Thyroid gland (tissue), 4 donors: ENCODE results near the gene FBRSL1. TPM values are rescaled to one million over a fixed set of nuclear protein-coding genes. Genes with fewer than 3 reads are reported as not detected.

Experiments
- DNase-seq, 2 donors: peaks; one replicate each; pipeline ENCODE4 v3.0.0-alpha.2; 2019
- H3K27ac ChIP-seq, 3 donors: fragments of 200-600 bp; sonication (generic); 1 replicate in 2 of 3; 2 replicates in 1 of 3; pipeline ENCODE4 v1.5.1; 2016 to 2019; ENCODE audit warnings: mild to moderate bottlenecking in 1 of 3, moderate library complexity in 1 of 3
- H3K27me3 ChIP-seq: fragments of 200-600 bp; sonication (generic); one replicate; pipeline ENCODE4 v1.5.1; 2019
- H3K36me3 ChIP-seq, 2 donors: fragments of 200-600 bp; sonication (generic); one replicate each; pipeline ENCODE4 v1.5.1; 2016 to 2019
- H3K4me1 ChIP-seq, 2 donors: fragments of 200-600 bp; sonication (generic); one replicate each; pipeline ENCODE4 v1.5.1; 2017 to 2019
- H3K4me3 ChIP-seq, 3 donors: fragments of 200-600 bp; sonication (generic); replicated peaks in 1 of 3; 1 replicate in 2 of 3; 2 replicates in 1 of 3; pipeline ENCODE4 v1.5.1; 2016; ENCODE audit warnings: mild to moderate bottlenecking in 1 of 3
- H3K9me3 ChIP-seq: fragments of 200-600 bp; sonication (generic); one replicate; pipeline ENCODE4 v1.5.1; 2017
- POLR2A ChIP-seq, 2 donors: fragments of 450-650 bp; IDR thresholded peaks; one replicate each; pipeline ENCODE4 v1.6.1; 2017; ENCODE audit warnings: antibody characterized with exemption in 2 of 2, mild to moderate bottlenecking in 2 of 2, moderate library complexity in 1 of 2
- WGBS, 2 donors: methylation state at CpG; one replicate each; pipeline ENCODE4 v1.1.5; 2017; 5-methylcytosine and 5-hydroxymethylcytosine counted together
- intact Hi-C: fragments of 100-400 bp; cut with DNase I; formaldehyde crosslinking; loops from one replicate; pipeline ENCODE4 v1.15.1; 2023
- total RNA-seq, 4 donors: library from RNA; depleted of rRNA; stranded (reverse); fragments of >200 nt; gene quantifications; one replicate each; pipeline ENCODE4 v1.2.3, GENCODE V29; 2016
- TF ChIP-seq, protein P1 (sequence below), 6 experiments: fragments of 200-600 bp in 3 of 6; fragments of 450-650 bp in 3 of 6; sonication (generic) in 3 of 6; IDR thresholded peaks; one replicate each; pipeline ENCODE4 v1.5.1; 2016 to 2019; ENCODE audit warnings: antibody characterized with exemption in 6 of 6, mild to moderate bottlenecking in 2 of 6, inconsistent platforms in 1 of 6, moderate library complexity in 1 of 6

The FBRSL1 gene
- total RNA-seq, 4 donors from 2014 or later: 9.2 to 19.7 (median 12.0) TPM

- intact Hi-C loops: loop anchor here (10.0 kb wide), 1 partner anchor 351 kb away; the partner anchor contains the start of genes DDX51 and NOC4L
- Histone ChIP-seq H3K4me3 (no peak overlapping the region), H3K27me3 (no peaks in the 10 kb centered on the region), H3K27ac (no peak overlapping the region), H3K9me3 (no peaks in the 10 kb centered on the region), H3K4me1 (peaks cover 38 to 80% of the 10 kb centered on the region in 2 donors), H3K36me3 (no peaks in the 10 kb centered on the region)
- 82% methylated on average over 20 to 28 of the region's 31 CpGs for WGBS, 2 donors
- TF ChIP-seq, protein P1, sequence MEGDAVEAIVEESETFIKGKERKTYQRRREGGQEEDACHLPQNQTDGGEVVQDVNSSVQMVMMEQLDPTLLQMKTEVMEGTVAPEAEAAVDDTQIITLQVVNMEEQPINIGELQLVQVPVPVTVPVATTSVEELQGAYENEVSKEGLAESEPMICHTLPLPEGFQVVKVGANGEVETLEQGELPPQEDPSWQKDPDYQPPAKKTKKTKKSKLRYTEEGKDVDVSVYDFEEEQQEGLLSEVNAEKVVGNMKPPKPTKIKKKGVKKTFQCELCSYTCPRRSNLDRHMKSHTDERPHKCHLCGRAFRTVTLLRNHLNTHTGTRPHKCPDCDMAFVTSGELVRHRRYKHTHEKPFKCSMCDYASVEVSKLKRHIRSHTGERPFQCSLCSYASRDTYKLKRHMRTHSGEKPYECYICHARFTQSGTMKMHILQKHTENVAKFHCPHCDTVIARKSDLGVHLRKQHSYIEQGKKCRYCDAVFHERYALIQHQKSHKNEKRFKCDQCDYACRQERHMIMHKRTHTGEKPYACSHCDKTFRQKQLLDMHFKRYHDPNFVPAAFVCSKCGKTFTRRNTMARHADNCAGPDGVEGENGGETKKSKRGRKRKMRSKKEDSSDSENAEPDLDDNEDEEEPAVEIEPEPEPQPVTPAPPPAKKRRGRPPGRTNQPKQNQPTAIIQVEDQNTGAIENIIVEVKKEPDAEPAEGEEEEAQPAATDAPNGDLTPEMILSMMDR (IDR thresholded peaks at IDR 0.05): no peak
- TF ChIP-seq POLR2A (IDR thresholded peaks at IDR 0.05): no peak
- DNase-seq: no peak
Measured at GRCh38 chr12:132495629-132496357, 5.8 kb downstream of the FBRSL1 start.

DNA sequence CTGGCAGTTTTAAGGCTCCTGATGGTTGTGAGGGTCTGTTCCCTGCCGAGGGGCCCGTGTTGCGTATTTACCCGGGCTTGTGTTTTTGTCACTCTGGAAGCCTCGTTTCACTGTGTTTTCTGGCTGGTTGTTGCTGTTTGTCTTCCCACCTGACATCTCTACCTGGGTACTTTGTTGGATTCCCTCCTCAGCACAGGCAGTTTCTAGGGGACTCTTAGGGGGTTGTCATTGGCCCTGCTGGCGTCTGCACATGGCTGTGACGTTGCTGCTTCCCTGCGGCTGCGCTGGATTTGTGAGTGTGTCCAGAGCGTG, 6.4 kb downstream of the FBRSL1 start:
- H3K27ac ChIP-seq: no peak overlapping the region
- 82 to 91% methylated on average over 10 of the region's 10 CpGs for WGBS, 2 donors
- H3K4me3 ChIP-seq: no peak overlapping the region
- intact Hi-C loops: loop anchor here (10.0 kb wide), 1 partner anchor 352 kb away; the partner anchor contains the start of genes DDX51 and NOC4L
- H3K4me1 ChIP-seq: peaks cover 33 to 81% of the 10 kb centered on the region in 2 donors
- TF ChIP-seq, protein P1 (IDR thresholded peaks at IDR 0.05): no peak
- TF ChIP-seq POLR2A (IDR thresholded peaks at IDR 0.05): no peak
- no peak for DNase-seq
- no peaks in the 10 kb centered on the region for H3K9me3 ChIP-seq
- no peaks in the 10 kb centered on the region for H3K27me3 ChIP-seq
- no peaks in the 10 kb centered on the region for H3K36me3 ChIP-seq

DNA sequence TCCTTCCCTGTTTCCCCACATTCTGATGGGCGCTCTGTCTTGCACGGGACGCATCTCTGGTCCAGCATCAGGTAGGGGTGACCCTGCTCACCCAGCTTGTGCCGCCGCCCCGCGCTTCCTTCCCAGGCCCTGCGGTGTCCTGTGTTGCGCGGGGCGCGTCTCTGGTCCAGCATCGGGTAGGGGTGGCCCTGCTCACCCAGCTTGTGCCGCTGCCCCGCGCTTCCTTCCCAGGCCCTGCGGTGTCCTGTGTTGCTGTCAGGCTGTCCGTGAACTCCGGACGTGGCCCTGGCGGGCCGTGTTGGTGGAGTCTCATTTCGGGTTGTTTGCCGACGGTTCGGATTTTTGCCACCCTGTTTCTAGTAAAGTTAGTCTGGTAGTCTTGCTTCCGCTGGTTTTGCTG, 6.8 kb downstream of the FBRSL1 start:
- intact Hi-C loops: loop anchor here (10.0 kb wide), 1 partner anchor 352 kb away; the partner anchor contains the start of genes DDX51 and NOC4L
- Histone ChIP-seq H3K4me3 (no peak overlapping the region), H3K36me3 (no peaks in the 10 kb centered on the region), H3K4me1 (peaks cover 29 to 78% of the 10 kb centered on the region in 2 donors), H3K27me3 (no peaks in the 10 kb centered on the region), H3K27ac (no peak overlapping the region), H3K9me3 (no peaks in the 10 kb centered on the region)
- WGBS, 2 donors: 94% methylated on average over 27 of the region's 27 CpGs
- DNase-seq: no peak
- TF ChIP-seq, protein P1 (IDR thresholded peaks at IDR 0.05): no peak
- no peak for TF ChIP-seq POLR2A (IDR thresholded peaks at IDR 0.05)

DNA sequence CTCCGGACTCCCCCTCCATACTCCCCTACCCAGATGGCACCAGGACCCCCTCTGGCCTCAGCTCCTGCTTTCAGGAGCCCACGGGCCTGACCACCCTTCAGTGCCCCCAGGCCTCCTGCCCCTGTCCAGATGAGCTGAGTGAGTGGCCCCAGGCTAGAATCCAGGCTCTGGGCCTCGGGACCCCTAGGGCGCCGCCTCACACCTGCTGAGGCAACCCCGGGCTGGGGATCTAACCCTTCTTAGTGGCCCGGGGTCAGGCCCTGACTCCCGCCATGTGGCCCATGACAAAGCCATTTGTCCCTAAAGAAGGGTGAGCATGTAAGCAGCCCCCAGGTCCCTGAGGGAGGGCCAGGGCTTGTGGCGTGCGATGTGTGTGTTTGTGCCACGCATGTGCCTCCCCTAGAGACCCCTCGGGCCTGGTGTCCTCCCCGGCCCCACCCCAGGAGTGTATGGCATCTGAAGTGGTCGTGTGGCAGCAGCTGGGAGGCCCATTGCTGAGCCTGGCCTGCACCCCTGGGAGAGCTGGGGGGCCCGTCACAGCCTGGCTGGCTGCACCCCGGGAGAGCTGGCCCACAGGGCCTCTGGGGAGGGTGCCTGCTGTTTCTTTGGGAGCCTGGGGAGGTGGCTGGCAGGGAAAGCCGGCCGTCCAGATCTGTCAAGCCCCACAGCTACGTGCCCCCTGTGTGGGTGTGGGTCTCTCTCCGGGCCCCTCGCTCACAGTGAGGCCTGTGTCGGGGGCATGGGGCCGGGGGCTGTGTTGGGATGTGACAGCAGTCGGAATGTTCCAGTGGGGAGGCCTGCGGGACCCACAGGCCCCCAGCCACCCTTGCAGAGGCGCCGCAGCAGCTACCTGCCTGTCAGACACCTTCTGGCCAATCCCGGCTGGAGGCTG, 7.8 kb downstream of the FBRSL1 start:
- Histone ChIP-seq H3K9me3 (no peaks in the 10 kb centered on the region), H3K36me3 (no peaks in the 10 kb centered on the region), H3K27me3 (no peaks in the 10 kb centered on the region), H3K27ac (no peak overlapping the region), H3K4me3 (no peak overlapping the region), H3K4me1 (peaks cover 23 to 73% of the 10 kb centered on the region in 2 donors)
- no peak for TF ChIP-seq POLR2A (IDR thresholded peaks at IDR 0.05)
- TF ChIP-seq, protein P1 (IDR thresholded peaks at IDR 0.05): no peak
- intact Hi-C loops: loop anchor here (10.0 kb wide), 1 partner anchor 353 kb away; the partner anchor contains the start of genes DDX51 and NOC4L
- DNase-seq: no peak
- WGBS, 2 donors: 91 to 92% methylated on average over 3 to 14 of the region's 28 CpGs
